Upper lobe of left lung (tissue), 4 donors: Measurements from ENCODE around the gene LRP1-AS.

Source experiments
- POLR2AphosphoS5 ChIP-seq, 2 donors: sonication (generic); formaldehyde crosslinking; IDR thresholded peaks; one replicate each; pipeline ENCODE4 v1.5.1; 2017; ENCODE audit warnings: antibody characterized with exemption in 2 of 2
- TF ChIP-seq, protein P1 (sequence below), 6 experiments: fragments of 450-650 bp in 4 of 6; fragments of 200-600 bp in 2 of 6; sonication (generic) in 2 of 6; IDR thresholded peaks; one replicate each; pipeline ENCODE4 v1.5.1; 2016 to 2019; ENCODE audit warnings: antibody characterized with exemption in 6 of 6

DNA sequence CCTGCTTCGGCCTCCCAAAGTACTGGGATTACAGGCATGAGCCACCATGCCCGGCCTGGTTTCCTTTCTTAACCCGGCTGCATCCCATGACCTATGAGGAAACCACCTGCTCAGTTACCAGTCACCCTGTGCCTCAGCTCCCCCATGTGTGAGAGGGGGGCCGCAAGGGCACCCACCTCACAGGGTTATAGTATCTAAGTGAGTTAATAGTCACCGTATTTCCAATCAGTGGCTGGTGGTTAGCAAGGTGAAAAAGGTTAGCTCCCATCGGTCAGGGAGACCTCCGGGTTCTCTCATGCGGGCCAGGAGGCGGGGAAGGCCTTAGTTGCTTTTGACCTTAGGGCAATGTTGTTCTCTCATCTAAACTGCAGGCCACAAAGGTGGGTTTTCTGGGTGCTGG is 12.5 kb downstream of the LRP1-AS start:
- TF ChIP-seq, protein P1, sequence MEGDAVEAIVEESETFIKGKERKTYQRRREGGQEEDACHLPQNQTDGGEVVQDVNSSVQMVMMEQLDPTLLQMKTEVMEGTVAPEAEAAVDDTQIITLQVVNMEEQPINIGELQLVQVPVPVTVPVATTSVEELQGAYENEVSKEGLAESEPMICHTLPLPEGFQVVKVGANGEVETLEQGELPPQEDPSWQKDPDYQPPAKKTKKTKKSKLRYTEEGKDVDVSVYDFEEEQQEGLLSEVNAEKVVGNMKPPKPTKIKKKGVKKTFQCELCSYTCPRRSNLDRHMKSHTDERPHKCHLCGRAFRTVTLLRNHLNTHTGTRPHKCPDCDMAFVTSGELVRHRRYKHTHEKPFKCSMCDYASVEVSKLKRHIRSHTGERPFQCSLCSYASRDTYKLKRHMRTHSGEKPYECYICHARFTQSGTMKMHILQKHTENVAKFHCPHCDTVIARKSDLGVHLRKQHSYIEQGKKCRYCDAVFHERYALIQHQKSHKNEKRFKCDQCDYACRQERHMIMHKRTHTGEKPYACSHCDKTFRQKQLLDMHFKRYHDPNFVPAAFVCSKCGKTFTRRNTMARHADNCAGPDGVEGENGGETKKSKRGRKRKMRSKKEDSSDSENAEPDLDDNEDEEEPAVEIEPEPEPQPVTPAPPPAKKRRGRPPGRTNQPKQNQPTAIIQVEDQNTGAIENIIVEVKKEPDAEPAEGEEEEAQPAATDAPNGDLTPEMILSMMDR (IDR thresholded peaks at IDR 0.05), result no peak
- no peak for TF ChIP-seq POLR2AphosphoS5 (IDR thresholded peaks at IDR 0.05)
